Measurements from ENCODE around the gene KATNB1.

- TF ChIP-seq, protein P1, sequence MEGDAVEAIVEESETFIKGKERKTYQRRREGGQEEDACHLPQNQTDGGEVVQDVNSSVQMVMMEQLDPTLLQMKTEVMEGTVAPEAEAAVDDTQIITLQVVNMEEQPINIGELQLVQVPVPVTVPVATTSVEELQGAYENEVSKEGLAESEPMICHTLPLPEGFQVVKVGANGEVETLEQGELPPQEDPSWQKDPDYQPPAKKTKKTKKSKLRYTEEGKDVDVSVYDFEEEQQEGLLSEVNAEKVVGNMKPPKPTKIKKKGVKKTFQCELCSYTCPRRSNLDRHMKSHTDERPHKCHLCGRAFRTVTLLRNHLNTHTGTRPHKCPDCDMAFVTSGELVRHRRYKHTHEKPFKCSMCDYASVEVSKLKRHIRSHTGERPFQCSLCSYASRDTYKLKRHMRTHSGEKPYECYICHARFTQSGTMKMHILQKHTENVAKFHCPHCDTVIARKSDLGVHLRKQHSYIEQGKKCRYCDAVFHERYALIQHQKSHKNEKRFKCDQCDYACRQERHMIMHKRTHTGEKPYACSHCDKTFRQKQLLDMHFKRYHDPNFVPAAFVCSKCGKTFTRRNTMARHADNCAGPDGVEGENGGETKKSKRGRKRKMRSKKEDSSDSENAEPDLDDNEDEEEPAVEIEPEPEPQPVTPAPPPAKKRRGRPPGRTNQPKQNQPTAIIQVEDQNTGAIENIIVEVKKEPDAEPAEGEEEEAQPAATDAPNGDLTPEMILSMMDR (IDR thresholded peaks at IDR 0.05), result no peak
- TF ChIP-seq POLR2A (IDR thresholded peaks at IDR 0.05), result no peak
These were observed 34.6 kb upstream of the KATNB1 start for GRCh38 chr16:57700781-57701551.
